ENCODE measurements around the gene CHIT1.
"Not testable (repeated sequence)": the region's sequence is repeated elsewhere in the genome, so short reads cannot be mapped to it uniquely, and the experiment has no call there.

CHIT1 gene

GRCh38 chr1:203265541-203265940, 36.1 kb upstream of the CHIT1 start:
- peak overlapping the region; percentile 55 for H3K4me2 ChIP-seq

DNA sequence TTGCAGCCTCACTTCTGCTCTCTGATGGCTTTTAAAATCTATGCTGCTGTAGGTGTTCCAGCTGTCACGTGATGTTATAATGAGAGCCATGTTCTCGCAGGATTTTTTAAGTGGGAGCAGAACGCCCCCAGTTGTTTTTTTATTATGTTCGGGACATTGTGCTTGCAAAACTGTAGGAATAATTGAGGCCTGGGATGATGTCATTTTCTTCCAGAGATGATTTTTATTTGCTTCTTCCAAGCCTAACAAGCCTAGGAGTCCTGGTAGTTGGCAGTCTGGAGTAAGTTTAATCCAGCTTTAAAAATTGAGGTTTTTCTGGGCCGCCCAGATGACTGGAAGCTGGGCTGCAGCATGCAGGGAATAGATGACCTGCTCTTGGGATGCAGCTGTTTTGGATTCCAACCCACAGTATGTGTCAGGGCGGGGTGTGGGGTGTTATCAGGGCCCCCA, 34.6 kb upstream of the CHIT1 start:
- H3K9me3 ChIP-seq: no peaks in the 10 kb centered on the region
- H3K4me1 ChIP-seq: peaks cover 36% of the 10 kb centered on the region
- no peaks in the 10 kb centered on the region for H4K20me1 ChIP-seq
- TF ChIP-seq Cebpa-rat (IDR thresholded peaks at IDR 0.05): no peak
- H3K27ac ChIP-seq: no peak overlapping the region
- no peaks in the 10 kb centered on the region for H3K36me3 ChIP-seq
- no peak overlapping the region for H3K4me3 ChIP-seq
- no peak overlapping the region for H3K9ac ChIP-seq
- peak overlapping the region; percentile 22; the same call in 1 of the 2 replicates for H3K4me2 ChIP-seq
- H3K27me3 ChIP-seq: no peaks in the 10 kb centered on the region

More at GRCh38 chr1:203265541-203265940, 36.1 kb upstream of the CHIT1 start:
- H3K4me3 ChIP-seq: no peak overlapping the region
- H4K20me1 ChIP-seq: no peaks in the 10 kb centered on the region
- peaks cover 49% of the 10 kb centered on the region for H3K4me1 ChIP-seq
- no peak overlapping the region for H3K27ac ChIP-seq
- H3K27me3 ChIP-seq: no peaks in the 10 kb centered on the region
- TF ChIP-seq Cebpa-rat (IDR thresholded peaks at IDR 0.05): no peak
- no peaks in the 10 kb centered on the region for H3K9me3 ChIP-seq
- no peak overlapping the region for H3K9ac ChIP-seq
- no peaks in the 10 kb centered on the region for H3K36me3 ChIP-seq

DNA sequence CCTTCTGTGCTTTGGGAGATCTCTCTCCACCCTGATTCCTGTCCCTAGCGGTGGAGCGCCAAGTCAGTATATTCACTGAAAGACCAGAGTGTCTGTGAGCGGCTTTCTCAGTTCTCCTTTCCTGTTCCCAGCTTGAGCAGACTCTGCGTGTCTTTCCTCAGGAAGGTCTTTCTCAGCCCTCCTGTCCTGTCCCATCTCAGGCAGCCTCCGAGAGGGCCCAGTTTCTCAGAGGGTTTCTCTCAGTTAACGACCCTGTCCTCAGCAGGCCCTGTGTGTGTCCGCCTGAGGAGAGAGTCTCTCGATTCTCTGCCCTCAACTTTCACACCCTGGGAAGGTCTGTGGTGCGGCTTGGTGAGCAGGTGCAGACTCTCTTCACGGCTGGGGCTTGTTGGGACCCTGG, 34.0 kb upstream of the CHIT1 start:
- TF ChIP-seq Cebpa-rat (IDR thresholded peaks at IDR 0.05): no peak
- Histone ChIP-seq H3K27me3 (no peaks in the 10 kb centered on the region), H3K9ac (0 out of 2 replicates have a peak overlapping the region, but pooled peaks have one; percentile 12), H3K4me1 (peaks cover 31% of the 10 kb centered on the region), H3K9me3 (no peaks in the 10 kb centered on the region), H3K4me2 (peak overlapping the region; percentile 22), H4K20me1 (no peaks in the 10 kb centered on the region), H3K4me3 (no peak overlapping the region), H3K36me3 (no peaks in the 10 kb centered on the region), H3K27ac (no peak overlapping the region)

DNA sequence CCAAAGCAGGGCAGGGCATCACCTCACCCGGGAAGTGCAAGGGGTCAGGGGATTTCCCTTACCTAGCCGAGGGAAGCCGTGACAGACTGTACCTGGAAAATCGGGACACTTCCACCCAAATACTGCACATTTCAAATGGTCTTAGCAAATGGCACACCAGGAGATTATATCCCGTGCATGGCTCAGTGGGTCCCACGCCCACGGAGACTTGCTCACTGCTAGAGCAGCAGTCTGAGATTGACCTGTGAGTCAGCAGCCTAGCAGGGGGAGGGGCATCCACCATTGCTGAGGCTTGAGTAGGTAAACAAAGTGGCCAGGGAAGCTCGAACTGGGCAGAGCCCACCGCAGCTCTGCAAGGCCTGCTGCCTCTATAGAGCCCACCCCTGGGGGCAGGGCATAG, 27.2 kb upstream of the CHIT1 start:
- H3K4me3 ChIP-seq, H3K4me2 ChIP-seq: not testable (repeated sequence)

GRCh38 chr1:203254782-203255181, 25.3 kb upstream of the CHIT1 start:
- H3K4me3 ChIP-seq, H3K4me1 ChIP-seq, H3K9me3 ChIP-seq, H3K4me2 ChIP-seq, H3K27me3 ChIP-seq, H3K9ac ChIP-seq, H3K27ac ChIP-seq, H4K20me1 ChIP-seq, H3K36me3 ChIP-seq: not testable (repeated sequence)

More for the DNA sequence above, 27.2 kb upstream of the CHIT1 start:
- not testable (repeated sequence) for H3K4me1 ChIP-seq, H4K20me1 ChIP-seq, H3K9me3 ChIP-seq, H3K27me3 ChIP-seq, H3K36me3 ChIP-seq, H3K9ac ChIP-seq, H3K27ac ChIP-seq

- H3K27me3 ChIP-seq: no peaks in the 10 kb centered on the region
- H3K9me3 ChIP-seq: no peaks in the 10 kb centered on the region
- no peak overlapping the region for H3K4me3 ChIP-seq
- no peak overlapping the region for H3K27ac ChIP-seq
- no peak overlapping the region for H3K9ac ChIP-seq
- H3K4me2 ChIP-seq: no peak overlapping the region
- H4K20me1 ChIP-seq: no peaks in the 10 kb centered on the region
- no peak for TF ChIP-seq Cebpa-rat (IDR thresholded peaks at IDR 0.05)
- no peaks in the 10 kb centered on the region for H3K36me3 ChIP-seq
- no peaks in the 10 kb centered on the region for H3K4me1 ChIP-seq
Observed at GRCh38 chr1:203252678-203253077, 23.2 kb upstream of the CHIT1 start.

DNA sequence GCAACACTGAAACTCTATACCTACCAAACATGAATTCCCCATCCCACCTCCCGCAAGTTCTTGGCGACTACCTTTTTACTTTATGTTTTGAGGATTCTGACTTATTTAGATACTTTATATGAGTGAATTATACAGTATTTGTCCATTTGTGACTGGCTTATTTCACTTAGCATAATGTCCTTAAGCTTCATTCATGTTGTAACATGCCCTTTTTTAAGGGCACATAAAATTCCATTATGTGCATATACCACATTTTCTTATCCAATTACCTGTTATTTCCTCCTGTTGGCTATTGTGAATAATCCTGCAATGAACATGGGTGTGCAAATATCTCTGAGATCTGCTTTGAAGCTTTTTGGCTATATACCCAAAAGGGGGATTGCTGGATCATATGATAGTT, 22.0 kb upstream of the CHIT1 start:
- Histone ChIP-seq H3K4me1 (no peaks in the 10 kb centered on the region), H3K27me3 (no peaks in the 10 kb centered on the region)

GRCh38 chr1:203250911-203251310, 21.4 kb upstream of the CHIT1 start:
- Histone ChIP-seq H3K9me3 (no peaks in the 10 kb centered on the region), H3K4me3 (no peak overlapping the region), H3K4me1 (no peaks in the 10 kb centered on the region), H3K27me3 (no peaks in the 10 kb centered on the region), H3K36me3 (no peaks in the 10 kb centered on the region), H4K20me1 (no peaks in the 10 kb centered on the region), H3K4me2 (no peak overlapping the region), H3K9ac (no peak overlapping the region), H3K27ac (no peak overlapping the region)
- no peak for TF ChIP-seq Cebpa-rat (IDR thresholded peaks at IDR 0.05)

More for the DNA sequence above, 22.0 kb upstream of the CHIT1 start:
- no peak overlapping the region for H3K4me2 ChIP-seq
- H3K9me3 ChIP-seq: no peaks in the 10 kb centered on the region
- H4K20me1 ChIP-seq: no peaks in the 10 kb centered on the region
- TF ChIP-seq Cebpa-rat (IDR thresholded peaks at IDR 0.05): no peak
- no peak overlapping the region for H3K9ac ChIP-seq
- H3K27ac ChIP-seq: no peak overlapping the region
- H3K4me3 ChIP-seq: no peak overlapping the region
- no peaks in the 10 kb centered on the region for H3K36me3 ChIP-seq

- Histone ChIP-seq H3K27me3 (no peaks in the 10 kb centered on the region), H3K4me3 (no peak overlapping the region), H3K9me3 (no peaks in the 10 kb centered on the region), H3K36me3 (no peaks in the 10 kb centered on the region), H3K27ac (no peak overlapping the region), H3K9ac (no peak overlapping the region), H3K4me2 (no peak overlapping the region), H4K20me1 (no peaks in the 10 kb centered on the region), H3K4me1 (peaks cover 2% of the 10 kb centered on the region)
- no peak for TF ChIP-seq Cebpa-rat (IDR thresholded peaks at IDR 0.05)
Observed at GRCh38 chr1:203244776-203245175, 15.3 kb upstream of the CHIT1 start.

- H3K4me2 ChIP-seq, H4K20me1 ChIP-seq, H3K27ac ChIP-seq, H3K9me3 ChIP-seq, H3K4me3 ChIP-seq, H3K36me3 ChIP-seq, H3K9ac ChIP-seq, H3K27me3 ChIP-seq: not testable (repeated sequence)
- peaks cover 18% of the 10 kb centered on the region for H3K4me1 ChIP-seq
Observed at GRCh38 chr1:203241708-203242107, 12.2 kb upstream of the CHIT1 start.

- Histone ChIP-seq H3K27me3 (no peaks in the 10 kb centered on the region), H3K4me1 (peaks cover 18% of the 10 kb centered on the region), H3K9me3 (peaks cover 27% of the 10 kb centered on the region), H3K36me3 (no peaks in the 10 kb centered on the region), H3K4me2 (peak overlapping the region; percentile 35), H3K27ac (no peak overlapping the region), H3K4me3 (no peak overlapping the region), H4K20me1 (no peaks in the 10 kb centered on the region), H3K9ac (no peak overlapping the region)
- TF ChIP-seq Cebpa-rat (IDR thresholded peaks at IDR 0.05): no peak
Observed at GRCh38 chr1:203239526-203240305, 10.2 kb upstream of the CHIT1 start.

Measured in BLaER1 (cell line).